ENCODE measurements around the gene BACE2. TPM values are rescaled to one million over a fixed set of nuclear protein-coding genes. Genes with fewer than 3 reads are reported as not detected.
A peak's percentile ranks its signal among the peaks of the same experiment; 100 is the strongest.
"Not testable (repeated sequence)": the region's sequence is repeated elsewhere in the genome, so short reads cannot be mapped to it uniquely, and the experiment has no call there.

The BACE2 gene
- total RNA-seq, 3 donors from 2014 or later: 37.2 to 115 (median 51.2) TPM

GRCh38 chr21:41295721-41296254, 127.8 kb downstream of the BACE2 start:
- peak; percentile 75 for ATAC-seq
- intact Hi-C loops (cut with DNase I, micrococcal nuclease): no loop called here
- H3K4me1 ChIP-seq (ENCODE audit: low read depth): no peaks in the 10 kb centered on the region

DNA sequence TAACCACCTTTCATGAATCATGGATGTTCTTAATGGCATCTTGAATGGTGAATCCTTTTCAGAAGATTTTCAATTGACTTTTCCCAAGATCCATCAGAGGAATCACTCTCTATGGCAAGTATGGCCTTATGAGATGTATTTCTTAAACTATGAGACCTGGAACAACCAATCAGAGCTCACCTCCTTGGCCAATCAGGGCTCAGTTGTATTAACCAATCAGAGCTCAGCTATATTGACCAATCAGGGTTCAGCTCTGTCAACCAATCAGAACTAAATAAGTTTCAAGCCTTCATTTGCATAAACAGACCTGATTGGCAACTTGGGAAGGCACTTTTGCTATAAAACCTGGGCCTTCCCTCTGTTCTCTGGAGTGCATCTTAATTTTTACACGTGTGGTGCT, 135.0 kb downstream of the BACE2 start:
- H3K4me1 ChIP-seq (ENCODE audit: low read depth): no peaks in the 10 kb centered on the region
- ATAC-seq: no peak
- intact Hi-C loops (cut with DNase I, micrococcal nuclease): no loop called here
- no peaks in the 10 kb centered on the region for H3K9me3 ChIP-seq
- no peaks in the 10 kb centered on the region for H3K36me3 ChIP-seq (ENCODE audit: low read depth)
- no peak for DNase-seq
- TF ChIP-seq CTCF (IDR thresholded peaks at IDR 0.05): no peak
- H3K4me3 ChIP-seq: no peak overlapping the region

More at GRCh38 chr21:41295721-41296254, 127.8 kb downstream of the BACE2 start:
- DNase-seq: peak in 2 of 3 donors; percentile 21 to 58
- Histone ChIP-seq H3K36me3 (ENCODE audit: low read depth) (no peaks in the 10 kb centered on the region), H3K4me3 (no peak overlapping the region), H3K9me3 (no peaks in the 10 kb centered on the region)
- no peak for TF ChIP-seq CTCF (IDR thresholded peaks at IDR 0.05)

DNA sequence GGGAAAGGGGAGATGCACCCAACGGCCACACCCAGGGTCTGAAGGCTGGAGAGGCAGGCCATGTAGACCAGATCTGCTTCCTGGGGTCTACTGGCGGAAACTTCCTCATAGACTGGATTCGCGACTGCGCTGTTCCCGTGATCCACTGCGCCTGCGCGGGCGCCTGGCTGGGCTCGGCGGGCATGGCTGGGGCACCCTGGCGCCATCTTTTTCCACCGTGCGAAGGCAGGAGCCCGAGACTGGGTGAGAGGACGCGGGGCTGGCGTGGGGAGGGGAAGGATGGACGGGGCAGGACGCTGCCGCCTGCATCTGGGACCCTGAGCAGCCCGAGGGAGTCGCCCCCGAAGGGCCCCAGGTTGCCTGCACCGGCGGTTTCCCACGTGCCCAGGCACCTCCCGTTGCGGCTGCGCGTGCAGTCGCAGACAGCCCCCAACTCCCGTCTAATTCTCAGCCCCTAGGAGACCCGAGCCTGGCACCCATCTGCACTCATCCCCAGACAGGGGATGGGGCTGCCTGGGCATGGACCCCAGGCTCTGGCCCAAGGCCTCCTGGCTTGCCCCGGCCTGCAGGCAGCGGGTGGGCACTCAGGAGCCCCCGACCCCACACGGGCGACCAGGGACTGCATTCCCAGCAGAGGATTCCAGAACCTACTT, 136.2 kb downstream of the BACE2 start:
- Histone ChIP-seq H3K9me3 (no peaks in the 10 kb centered on the region), H3K4me3 (no peak overlapping the region), H3K36me3 (ENCODE audit: low read depth) (no peaks in the 10 kb centered on the region), H3K4me1 (ENCODE audit: low read depth) (no peaks in the 10 kb centered on the region)
- ATAC-seq: no peak
- DNase-seq: no peak
- no peak for TF ChIP-seq CTCF (IDR thresholded peaks at IDR 0.05)
- intact Hi-C loops (cut with DNase I, micrococcal nuclease): no loop called here

GRCh38 chr21:41307219-41307618, 139.3 kb downstream of the BACE2 start:
- Histone ChIP-seq H3K4me1 (ENCODE audit: low read depth) (no peaks in the 10 kb centered on the region), H3K4me3 (no peak overlapping the region), H3K9me3 (no peaks in the 10 kb centered on the region), H3K36me3 (ENCODE audit: low read depth) (no peaks in the 10 kb centered on the region)
- intact Hi-C loops (cut with DNase I, micrococcal nuclease): no loop called here
- no peak for ATAC-seq
- TF ChIP-seq CTCF (IDR thresholded peaks at IDR 0.05): no peak
- DNase-seq: no peak

DNA sequence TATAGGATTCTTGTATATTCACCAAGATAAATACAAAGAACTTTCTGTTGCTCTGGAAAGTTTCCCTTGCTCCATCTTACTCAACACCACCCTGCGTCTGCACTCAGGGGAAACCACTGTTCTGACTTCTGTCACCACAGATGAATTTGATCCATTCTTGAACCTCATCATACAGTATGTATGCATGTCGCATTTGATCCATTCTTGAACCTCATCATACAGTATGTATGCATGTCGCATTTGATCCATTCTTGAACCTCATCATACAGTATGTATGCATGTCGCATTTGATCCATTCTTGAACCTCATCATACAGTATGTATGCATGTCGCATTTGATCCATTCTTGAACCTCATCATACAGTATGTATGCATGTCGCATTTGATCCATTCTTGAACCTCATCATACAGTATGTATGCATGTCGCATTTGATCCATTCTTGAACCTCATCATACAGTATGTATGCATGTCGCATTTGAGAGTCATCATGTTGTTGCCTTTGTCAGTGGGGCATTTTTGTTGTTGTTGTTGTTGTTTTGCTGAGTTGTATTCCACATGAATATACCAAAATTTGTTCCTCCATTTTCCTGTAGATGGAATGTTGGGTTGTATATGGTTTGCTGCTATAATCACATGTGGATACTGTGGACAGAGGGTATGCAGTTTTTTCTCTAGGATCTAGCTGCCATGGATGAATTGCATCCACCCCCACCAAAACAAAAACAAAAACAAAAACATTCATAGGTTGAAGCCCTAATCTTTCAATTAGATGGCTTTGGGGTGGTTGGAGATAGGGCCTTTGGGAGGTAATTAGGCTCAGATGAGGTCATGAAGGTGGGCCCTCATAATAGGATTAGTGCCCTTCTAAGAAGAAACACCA, 145.6 kb downstream of the BACE2 start:
- DNase-seq; ATAC-seq; intact Hi-C loops (cut with DNase I, micrococcal nuclease); H3K4me3 ChIP-seq; H3K36me3 ChIP-seq (ENCODE audit: low read depth); H3K9me3 ChIP-seq: not testable (repeated sequence)
- peaks cover 11% of the 10 kb centered on the region for H3K4me1 ChIP-seq (ENCODE audit: low read depth)

- peaks cover 14% of the 10 kb centered on the region for H3K4me1 ChIP-seq (ENCODE audit: low read depth)
- intact Hi-C loops (cut with DNase I, micrococcal nuclease): no loop called here
- H3K9me3 ChIP-seq: no peaks in the 10 kb centered on the region
- ATAC-seq (no peak), DNase-seq (no peak)
- H3K4me3 ChIP-seq: no peak overlapping the region
- TF ChIP-seq CTCF (IDR thresholded peaks at IDR 0.05): no peak
- no peaks in the 10 kb centered on the region for H3K36me3 ChIP-seq (ENCODE audit: low read depth)
These were observed 147.8 kb downstream of the BACE2 start for GRCh38 chr21:41315726-41316125.

Measured in mucosa of descending colon (tissue), 3 donors.